Cardiac fibroblast (primary cell): Measurements from ENCODE around the gene PRKN.

Experiments used
- DNase-seq, 2 donors: peaks; one replicate each; pipeline versions ENCODE4 v3.0.0 to v3.0.0-alpha.2; 2010; ENCODE audit warnings: low read depth in 2 of 2
- H3K4me3 ChIP-seq, 2 donors: replicated peaks in 1 of 2; 1 replicate in 1 of 2; 2 replicates in 1 of 2; pipeline ENCODE4 v1.5.1; 2011; ENCODE audit warnings: low read depth in 2 of 2, low read length in 2 of 2, mild to moderate bottlenecking in 2 of 2, moderate library complexity in 1 of 2
- TF ChIP-seq, protein P1 (sequence below): IDR thresholded peaks from one replicate; pipeline ENCODE4 v1.5.1; 2011; ENCODE audit warnings: low read depth, mild to moderate bottlenecking, low read length, inconsistent platforms

The PRKN gene

DNA sequence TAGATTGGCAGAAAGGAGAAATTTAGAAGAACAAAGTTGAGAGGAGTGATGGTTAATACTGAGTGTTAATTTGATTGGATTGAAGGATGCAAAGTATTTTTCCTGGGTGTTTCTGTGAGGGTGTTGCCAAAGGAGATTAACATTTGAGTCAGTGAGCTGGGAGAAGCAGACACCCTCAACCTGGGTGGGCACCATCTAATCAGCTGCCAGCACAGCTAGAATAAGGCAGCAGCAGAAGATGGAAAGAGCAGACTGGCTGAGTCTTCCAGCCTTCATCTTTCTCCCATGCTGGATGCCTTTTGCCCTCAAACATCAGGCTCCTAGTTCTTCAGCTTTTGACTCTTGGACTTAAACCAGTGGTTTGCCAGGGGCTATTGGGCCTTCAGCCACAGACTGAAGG lies 1016.1 kb downstream of the PRKN start:
- TF ChIP-seq, protein P1, sequence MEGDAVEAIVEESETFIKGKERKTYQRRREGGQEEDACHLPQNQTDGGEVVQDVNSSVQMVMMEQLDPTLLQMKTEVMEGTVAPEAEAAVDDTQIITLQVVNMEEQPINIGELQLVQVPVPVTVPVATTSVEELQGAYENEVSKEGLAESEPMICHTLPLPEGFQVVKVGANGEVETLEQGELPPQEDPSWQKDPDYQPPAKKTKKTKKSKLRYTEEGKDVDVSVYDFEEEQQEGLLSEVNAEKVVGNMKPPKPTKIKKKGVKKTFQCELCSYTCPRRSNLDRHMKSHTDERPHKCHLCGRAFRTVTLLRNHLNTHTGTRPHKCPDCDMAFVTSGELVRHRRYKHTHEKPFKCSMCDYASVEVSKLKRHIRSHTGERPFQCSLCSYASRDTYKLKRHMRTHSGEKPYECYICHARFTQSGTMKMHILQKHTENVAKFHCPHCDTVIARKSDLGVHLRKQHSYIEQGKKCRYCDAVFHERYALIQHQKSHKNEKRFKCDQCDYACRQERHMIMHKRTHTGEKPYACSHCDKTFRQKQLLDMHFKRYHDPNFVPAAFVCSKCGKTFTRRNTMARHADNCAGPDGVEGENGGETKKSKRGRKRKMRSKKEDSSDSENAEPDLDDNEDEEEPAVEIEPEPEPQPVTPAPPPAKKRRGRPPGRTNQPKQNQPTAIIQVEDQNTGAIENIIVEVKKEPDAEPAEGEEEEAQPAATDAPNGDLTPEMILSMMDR = no peak
- no peak for DNase-seq
- H3K4me3 ChIP-seq = no peak overlapping the region

DNA sequence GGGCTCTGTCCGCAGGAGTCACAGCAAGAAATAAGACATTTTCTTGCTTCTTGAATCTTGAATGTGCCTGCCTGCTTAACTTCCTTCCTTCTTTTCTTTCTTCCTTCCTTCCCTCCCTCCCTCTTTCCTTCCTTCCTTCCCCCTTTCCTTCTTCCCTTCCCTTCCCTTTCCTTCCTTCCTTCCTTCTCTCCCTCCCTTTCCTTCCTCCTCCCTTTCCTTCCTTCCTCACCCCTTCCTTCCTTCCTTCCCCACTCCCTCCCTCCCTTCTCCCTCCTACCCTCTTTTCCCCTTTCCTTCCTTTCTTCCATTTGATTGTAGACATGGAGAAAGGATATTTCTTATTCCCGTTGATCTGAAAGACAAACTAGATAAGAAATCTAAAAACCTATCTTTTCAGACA lies 1016.9 kb downstream of the PRKN start:
- no peak for DNase-seq
- H3K4me3 ChIP-seq = no peak overlapping the region
- TF ChIP-seq, protein P1 = no peak

DNA sequence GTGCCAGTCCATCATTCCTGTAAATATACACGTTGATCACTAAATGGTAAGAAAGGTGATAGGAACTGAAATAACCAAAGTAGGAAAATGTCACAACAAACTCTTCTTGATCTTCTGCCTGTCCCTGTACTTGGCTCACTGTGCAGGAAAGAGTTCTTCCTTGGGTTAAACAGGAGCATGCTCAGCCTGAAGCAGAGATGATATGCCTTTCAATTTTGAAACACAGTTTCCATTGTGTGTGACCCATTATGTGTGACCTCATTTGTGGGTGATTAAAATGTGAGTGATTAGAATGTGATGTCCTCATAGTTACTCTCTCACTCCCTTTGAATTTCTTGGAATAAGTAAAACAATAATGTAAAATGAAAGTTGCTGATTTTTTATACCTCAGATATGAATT lies 1026.5 kb downstream of the PRKN start:
- no peak for DNase-seq
- H3K4me3 ChIP-seq = no peak overlapping the region
- TF ChIP-seq, protein P1 = no peak

DNA sequence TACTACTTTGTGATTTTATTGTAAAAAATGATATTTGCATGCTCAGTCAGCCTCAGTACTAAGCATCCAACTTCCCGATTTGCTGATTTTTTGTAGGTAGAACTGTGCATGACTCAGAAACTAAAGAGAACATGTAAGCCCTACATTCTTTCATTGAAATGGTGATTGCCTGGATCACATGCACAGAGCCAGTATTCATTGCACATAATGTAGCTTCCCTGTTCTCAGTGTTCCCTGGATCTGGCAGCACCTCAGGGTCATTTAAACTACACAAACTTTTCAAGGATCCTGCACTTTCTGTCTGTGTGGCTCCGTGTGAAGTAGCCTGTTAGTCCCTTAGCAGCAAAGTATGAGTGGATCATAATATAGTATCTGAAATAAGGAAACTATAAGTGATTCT lies 1030.8 kb downstream of the PRKN start:
- DNase-seq = no peak
- no peak overlapping the region for H3K4me3 ChIP-seq
- TF ChIP-seq, protein P1 = no peak

DNA sequence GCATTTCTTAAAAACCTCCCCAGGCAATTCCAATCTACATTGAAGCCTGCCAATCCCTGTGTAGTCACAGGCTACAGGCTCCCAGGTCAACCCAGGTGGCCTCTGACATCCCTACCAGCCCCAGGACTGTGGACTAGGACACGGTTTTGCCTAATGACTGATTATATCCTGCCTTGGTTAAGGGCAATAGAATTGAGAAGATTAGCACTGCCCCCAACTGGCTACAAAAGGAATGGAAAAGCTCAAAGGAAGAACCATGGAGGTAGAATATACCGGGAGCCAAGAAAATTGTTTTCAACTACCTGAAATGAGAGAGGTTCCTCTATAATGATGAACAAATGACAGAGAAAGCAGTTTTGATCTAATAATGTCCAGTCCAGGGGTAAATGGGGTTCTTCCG lies 1032.6 kb downstream of the PRKN start:
- DNase-seq = peak; percentile 48 to 53
- no peak overlapping the region for H3K4me3 ChIP-seq
- TF ChIP-seq, protein P1 = peak; percentile 56

DNA sequence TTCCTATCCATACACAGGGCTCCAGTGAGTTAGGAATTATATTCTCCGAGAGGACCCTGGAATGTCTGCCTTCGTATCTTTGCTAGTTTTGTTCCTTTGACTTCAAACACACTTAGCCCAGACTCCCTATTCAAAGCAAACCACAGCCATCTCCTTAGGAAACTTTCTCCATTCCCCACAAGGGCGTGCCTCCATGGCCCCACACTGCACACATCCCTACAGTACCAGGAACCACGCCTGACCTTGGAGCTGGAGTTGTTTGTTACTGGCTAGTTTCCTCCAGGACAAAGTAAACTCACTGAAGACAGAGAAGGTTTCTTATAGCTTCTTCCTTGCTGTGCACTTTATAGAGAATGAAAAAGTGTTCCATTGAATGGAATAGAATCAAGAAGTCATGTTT lies 1040.9 kb downstream of the PRKN start:
- no peak for DNase-seq
- H3K4me3 ChIP-seq = no peak overlapping the region
- TF ChIP-seq, protein P1 = no peak

DNA sequence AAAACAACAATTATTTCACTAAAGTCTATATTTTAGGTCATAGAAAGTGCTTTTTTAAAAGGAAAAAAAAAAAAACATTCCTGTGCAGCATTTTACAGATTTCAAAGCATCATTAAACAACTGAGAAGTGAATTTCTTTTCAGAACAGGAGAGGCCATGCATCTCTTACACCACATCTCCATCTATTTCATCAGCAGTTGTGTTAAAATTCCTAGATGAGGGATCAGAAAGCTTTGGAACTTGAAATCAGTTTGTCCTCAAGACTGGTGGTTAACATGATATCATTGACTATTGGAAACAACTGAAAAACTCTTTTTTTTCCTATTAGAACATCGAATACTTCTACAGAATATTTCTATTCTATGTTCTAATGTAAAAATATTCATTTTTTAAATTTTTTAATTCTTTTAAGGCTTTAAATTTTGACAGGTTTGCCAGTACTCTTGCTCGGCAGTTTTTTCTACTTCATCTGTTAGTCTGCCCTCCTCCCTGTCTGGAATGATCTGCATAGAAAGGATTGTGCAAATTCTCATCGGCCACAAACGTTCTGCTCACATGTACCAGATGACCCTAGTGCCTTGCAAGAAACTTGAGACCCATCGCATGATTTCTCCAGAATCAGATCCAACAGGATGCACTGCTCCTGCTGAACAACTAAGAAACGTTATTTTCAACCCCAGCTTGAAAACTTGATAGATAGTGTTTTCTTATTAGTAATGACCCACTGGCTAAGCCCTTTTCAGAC lies 1042.7 kb downstream of the PRKN start:
- no peak overlapping the region for H3K4me3 ChIP-seq

More for the DNA sequence above, 1042.7 kb downstream of the PRKN start:
- DNase-seq = no peak
- TF ChIP-seq, protein P1 = no peak
